Measurements from ENCODE around the gene CTSA. TPM values are rescaled to one million over a fixed set of nuclear protein-coding genes. Genes with fewer than 3 reads are reported as not detected.

CTSA gene
- total and polyA plus RNA-seq, 9 of the 15 experiments (the other 6 are each of a cell fraction or from before 2014, with no cell fraction given): 8.8 to 61.7 (median 28.3) TPM

DNA sequence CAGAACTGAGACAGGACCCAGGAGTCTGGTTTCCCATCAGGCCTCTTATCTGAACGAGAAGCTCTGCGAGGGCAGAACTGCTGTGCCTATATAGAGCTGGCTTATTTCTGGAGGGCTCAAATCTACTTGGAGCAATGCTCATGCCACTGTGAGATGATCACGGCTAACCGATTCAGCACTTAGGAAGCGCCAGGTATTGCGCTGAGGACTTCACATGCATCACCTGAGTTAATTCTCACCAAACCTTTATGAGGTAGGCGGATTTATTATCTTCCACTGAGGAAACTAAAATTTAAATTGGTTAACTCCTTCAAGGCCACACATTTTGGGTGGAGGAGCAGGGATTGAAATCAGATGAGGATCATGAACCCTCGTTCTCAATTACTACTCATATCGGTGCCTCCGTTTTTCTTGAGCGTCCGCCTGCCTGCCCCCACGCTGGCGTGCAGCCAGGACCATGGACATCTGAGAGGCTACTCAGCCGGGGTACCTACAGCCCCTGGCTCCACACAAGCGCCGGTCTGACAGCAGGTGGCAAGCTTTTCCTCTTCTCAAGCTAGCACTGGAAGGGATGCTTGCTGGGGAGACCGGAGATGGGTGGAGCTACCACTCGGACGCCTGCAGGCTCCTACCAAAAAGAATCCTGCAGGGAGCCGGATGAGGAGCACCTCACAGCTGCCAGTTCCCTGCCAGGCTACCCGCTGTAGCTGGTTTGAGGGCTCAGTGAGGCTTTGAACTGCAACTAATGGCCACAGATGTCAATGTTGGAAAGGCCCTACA lies 42.3 kb downstream of the CTSA start (continued):
- TF ChIP-seq, protein P1, sequence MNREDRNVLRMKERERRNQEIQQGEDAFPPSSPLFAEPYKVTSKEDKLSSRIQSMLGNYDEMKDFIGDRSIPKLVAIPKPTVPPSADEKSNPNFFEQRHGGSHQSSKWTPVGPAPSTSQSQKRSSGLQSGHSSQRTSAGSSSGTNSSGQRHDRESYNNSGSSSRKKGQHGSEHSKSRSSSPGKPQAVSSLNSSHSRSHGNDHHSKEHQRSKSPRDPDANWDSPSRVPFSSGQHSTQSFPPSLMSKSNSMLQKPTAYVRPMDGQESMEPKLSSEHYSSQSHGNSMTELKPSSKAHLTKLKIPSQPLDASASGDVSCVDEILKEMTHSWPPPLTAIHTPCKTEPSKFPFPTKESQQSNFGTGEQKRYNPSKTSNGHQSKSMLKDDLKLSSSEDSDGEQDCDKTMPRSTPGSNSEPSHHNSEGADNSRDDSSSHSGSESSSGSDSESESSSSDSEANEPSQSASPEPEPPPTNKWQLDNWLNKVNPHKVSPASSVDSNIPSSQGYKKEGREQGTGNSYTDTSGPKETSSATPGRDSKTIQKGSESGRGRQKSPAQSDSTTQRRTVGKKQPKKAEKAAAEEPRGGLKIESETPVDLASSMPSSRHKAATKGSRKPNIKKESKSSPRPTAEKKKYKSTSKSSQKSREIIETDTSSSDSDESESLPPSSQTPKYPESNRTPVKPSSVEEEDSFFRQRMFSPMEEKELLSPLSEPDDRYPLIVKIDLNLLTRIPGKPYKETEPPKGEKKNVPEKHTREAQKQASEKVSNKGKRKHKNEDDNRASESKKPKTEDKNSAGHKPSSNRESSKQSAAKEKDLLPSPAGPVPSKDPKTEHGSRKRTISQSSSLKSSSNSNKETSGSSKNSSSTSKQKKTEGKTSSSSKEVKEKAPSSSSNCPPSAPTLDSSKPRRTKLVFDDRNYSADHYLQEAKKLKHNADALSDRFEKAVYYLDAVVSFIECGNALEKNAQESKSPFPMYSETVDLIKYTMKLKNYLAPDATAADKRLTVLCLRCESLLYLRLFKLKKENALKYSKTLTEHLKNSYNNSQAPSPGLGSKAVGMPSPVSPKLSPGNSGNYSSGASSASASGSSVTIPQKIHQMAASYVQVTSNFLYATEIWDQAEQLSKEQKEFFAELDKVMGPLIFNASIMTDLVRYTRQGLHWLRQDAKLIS (CRISPR knock-in tag; IDR thresholded peaks at IDR 0.05): peak; percentile 23; the same call in 1 of the 2 replicates
- 0 out of 4 replicates have a peak, but pooled peaks of 1 of the 2 experiments have one; percentile 9 for TF ChIP-seq TBL1XR1 (IDR thresholded peaks at IDR 0.05; ENCODE audit: low read length in 2 of 2)
- TF ChIP-seq POLR2AphosphoS5 (IDR thresholded peaks at IDR 0.05; ENCODE audit: control insufficient read depth, insufficient read depth, low read depth, low read length): peak; percentile 29; the same call in 1 of the 2 replicates
- TF ChIP-seq DACH1 (IDR thresholded peaks at IDR 0.05; ENCODE audit: partially characterized antibody): no peak
- TF ChIP-seq, protein P2, sequence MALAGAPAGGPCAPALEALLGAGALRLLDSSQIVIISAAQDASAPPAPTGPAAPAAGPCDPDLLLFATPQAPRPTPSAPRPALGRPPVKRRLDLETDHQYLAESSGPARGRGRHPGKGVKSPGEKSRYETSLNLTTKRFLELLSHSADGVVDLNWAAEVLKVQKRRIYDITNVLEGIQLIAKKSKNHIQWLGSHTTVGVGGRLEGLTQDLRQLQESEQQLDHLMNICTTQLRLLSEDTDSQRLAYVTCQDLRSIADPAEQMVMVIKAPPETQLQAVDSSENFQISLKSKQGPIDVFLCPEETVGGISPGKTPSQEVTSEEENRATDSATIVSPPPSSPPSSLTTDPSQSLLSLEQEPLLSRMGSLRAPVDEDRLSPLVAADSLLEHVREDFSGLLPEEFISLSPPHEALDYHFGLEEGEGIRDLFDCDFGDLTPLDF (CRISPR knock-in tag; IDR thresholded peaks at IDR 0.05): no peak
- TF ChIP-seq CC2D1A (IDR thresholded peaks at IDR 0.05): no peak
- TF ChIP-seq ZNF445 (CRISPR knock-in tag; IDR thresholded peaks at IDR 0.05; ENCODE audit: low read depth): no peak
- TF ChIP-seq EWSR1 (IDR thresholded peaks at IDR 0.05; ENCODE audit: borderline replicate concordance, low read depth, partially characterized antibody): no peak
- TF ChIP-seq, protein P3, sequence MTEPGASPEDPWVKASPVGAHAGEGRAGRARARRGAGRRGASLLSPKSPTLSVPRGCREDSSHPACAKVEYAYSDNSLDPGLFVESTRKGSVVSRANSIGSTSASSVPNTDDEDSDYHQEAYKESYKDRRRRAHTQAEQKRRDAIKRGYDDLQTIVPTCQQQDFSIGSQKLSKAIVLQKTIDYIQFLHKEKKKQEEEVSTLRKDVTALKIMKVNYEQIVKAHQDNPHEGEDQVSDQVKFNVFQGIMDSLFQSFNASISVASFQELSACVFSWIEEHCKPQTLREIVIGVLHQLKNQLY (CRISPR knock-in tag; conservative IDR thresholded peaks at IDR 0.05): no peak
- TF ChIP-seq, protein P4, sequence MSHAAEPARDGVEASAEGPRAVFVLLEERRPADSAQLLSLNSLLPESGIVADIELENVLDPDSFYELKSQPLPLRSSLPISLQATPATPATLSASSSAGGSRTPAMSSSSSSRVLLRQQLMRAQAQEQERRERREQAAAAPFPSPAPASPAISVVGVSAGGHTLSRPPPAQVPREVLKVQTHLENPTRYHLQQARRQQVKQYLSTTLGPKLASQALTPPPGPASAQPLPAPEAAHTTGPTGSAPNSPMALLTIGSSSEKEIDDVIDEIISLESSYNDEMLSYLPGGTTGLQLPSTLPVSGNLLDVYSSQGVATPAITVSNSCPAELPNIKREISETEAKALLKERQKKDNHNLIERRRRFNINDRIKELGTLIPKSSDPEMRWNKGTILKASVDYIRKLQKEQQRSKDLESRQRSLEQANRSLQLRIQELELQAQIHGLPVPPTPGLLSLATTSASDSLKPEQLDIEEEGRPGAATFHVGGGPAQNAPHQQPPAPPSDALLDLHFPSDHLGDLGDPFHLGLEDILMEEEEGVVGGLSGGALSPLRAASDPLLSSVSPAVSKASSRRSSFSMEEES (CRISPR knock-in tag; IDR thresholded peaks at IDR 0.05): no peak
- no peak for TF ChIP-seq RBM17 (IDR thresholded peaks at IDR 0.05; ENCODE audit: borderline replicate concordance, low read depth, low read length)
- no peak for TF ChIP-seq TFAM (CRISPR knock-in tag; conservative IDR thresholded peaks at IDR 0.05)
- TF ChIP-seq NR2C1 (IDR thresholded peaks at IDR 0.05): no peak
- no peak for TF ChIP-seq NR2C1 (tag; IDR thresholded peaks at IDR 0.05)

Data from K562 (cell line).